Measurements from ENCODE around the gene FCRL6.

GRCh38 chr1:159835862-159836525 is 33.8 kb downstream of the FCRL6 start:
- no peak for TF ChIP-seq ZNF468 (CRISPR knock-in tag; IDR thresholded peaks at IDR 0.05)
- TF ChIP-seq ZNF780A (CRISPR knock-in tag; IDR thresholded peaks at IDR 0.05), result no peak
- no peak for TF ChIP-seq ZNF788 (CRISPR knock-in tag; IDR thresholded peaks at IDR 0.05; ENCODE audit: borderline replicate concordance)

Measured in HepG2 (cell line).